Measurements from ENCODE around the gene IL1A.

IL1A gene

DNA sequence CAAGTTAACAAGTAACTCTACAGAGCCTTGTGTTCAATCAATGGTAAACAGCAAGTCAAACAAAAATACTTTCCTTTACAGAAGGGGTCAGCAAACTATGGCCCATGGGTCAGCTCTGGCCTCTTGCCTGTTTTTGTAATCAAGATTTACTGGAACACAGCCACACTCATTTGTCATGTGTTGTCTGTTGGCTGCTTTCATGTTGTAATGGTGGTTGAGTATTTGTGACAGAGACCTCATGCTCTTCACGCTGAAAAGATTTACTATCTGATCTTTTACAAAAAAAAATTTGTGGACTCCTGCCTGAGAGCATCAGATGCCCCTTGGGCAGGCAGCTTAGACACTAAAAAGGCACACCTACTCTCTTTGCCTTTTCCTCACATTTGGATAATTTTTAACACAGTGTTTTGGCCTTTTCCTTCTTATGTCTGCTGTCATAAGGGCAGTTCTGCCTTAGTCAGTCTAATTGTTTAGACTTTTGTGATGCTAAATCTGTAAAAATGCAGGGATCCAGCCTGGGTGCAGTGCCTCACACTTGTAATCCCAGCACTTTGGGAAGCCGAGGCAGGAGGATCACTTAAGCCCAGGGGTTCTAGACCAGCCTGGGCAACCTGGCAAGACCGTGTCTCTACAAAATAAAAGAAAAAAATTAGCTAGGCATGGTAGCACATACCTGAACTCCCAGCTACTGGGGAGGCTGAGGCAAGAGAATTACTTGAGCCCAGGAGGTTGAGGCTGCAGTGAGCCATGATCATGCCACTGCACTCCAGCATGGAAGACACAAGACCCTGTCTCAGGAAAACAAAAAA lies 34.0 kb upstream of the IL1A start:
- no peak for DNase-seq (ENCODE audit: low spot score)

DNA sequence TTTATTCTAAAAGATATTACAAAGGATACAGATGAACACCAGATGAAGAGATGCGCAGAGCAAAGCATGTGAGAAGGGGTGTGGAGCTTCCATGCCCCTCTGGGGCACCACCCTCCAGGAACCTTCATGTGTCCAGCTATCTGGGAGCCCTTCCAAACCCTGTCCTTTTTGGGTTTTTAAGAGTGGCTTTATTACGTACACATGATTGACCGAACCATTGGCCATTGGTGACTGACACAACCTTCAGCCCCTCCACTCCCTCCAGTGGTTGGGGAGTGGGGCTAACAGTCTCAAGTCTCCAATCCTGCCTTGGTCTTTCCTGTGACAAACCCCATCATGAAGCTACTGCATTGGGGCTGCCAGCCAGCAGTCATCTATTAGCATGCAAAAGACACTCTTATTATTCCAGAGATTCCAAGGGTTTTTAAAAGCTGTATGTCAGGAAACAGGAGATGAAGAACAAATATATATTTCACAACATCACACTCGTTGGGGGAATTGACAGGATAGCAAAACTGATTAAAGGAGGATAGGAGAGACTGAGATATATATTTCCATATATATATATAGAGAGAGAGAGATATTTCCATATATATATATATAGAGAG lies 32.9 kb upstream of the IL1A start:
- no peak for DNase-seq (ENCODE audit: low spot score)

DNA sequence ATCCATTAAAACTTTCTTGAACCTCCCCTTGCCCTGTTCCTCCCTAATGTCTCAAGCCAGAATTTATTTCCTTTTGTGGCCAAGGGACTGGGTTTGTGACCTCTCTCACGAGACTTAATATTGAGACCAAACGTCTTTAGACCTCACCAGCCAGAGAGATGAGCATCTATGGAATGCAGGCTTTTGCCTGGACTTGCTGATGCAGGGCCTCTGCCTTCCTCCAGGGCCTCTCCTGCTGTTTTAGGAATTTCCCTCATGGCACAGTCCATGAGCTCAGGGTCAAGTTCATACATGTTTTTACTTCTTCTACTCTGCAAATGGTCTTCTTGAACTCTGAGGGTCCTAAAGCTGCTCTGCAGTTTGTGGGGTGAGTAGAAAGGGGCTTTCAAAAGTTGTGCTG lies 30.0 kb upstream of the IL1A start:
- DNase-seq (ENCODE audit: low spot score) = no peak

DNA sequence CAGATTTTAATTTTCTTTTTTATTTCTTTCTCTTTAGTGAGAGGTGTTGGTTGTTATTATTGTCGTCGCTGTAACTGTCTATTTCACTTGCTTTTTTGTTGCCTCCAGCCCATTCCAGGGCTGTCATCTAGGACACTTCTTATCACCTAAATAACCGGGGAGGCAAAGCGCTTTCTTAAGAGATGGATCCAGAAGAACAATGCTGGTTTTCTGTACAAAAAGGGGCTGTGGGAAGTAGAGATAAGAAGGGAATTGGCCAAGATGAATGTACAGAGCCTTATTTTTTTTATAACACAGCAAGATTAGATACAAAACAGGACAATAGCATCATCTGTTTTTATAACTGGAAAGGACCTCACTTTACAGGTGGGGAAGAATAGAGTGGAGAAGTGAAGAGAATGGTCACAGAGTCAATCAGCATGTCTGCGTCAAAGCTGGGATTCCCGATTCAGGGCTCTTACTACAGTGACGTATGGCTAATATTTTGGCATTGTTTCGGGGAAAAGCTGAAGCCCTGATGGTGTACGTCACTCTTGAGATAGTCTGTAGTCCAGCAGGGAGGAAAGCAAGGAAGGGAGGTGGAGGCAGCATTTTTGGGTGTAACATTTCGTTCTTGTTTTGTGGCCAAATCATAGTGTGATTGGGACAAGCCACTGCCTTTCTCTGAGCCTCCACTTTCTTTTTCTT lies 29.1 kb upstream of the IL1A start:
- DNase-seq (ENCODE audit: low spot score) = no peak

DNA sequence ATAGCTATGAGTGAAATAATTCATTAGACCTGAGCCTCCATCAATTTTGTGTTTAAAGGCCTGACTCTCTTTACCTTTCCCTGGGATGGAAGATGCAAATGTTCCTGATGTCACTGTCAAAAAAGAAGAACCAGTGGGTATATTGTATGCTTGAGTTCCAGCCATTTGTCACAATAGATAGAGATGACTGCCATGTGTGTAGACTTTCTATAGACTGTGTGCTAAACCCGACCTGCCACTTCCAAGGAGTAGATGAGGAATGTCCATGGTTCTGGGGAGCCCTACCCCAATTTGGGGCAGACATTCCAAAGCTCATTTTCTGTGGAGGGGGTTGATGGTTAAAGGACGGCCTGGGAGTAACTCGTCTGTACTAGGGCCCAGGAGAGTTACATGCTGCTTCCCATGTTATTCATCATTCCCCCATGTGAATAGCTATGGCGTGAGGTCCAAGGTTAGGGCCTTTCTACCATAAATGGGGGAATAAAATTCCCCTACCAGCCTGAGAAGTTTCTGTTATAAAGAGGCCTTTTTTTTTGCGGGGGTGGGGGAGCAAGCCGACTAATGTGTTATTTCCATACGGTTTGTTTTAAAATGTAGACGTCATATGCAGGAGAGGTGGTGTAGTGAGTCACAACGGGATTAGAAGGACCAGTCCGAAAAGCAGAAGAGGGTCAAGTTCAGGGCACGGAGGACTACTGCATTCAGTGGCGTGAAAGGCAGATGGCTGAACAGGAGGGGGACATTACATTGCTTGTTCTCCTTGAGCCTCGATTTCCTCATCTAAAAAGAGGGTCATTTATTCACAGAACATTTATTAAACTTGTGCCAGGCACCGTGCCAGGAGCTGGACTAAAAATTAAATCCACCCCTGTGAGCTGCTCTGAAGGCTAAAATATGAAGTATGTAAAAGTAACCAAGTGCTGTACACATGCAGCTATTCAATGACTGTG lies 28.3 kb upstream of the IL1A start:
- no peak for DNase-seq (ENCODE audit: low spot score)

DNA sequence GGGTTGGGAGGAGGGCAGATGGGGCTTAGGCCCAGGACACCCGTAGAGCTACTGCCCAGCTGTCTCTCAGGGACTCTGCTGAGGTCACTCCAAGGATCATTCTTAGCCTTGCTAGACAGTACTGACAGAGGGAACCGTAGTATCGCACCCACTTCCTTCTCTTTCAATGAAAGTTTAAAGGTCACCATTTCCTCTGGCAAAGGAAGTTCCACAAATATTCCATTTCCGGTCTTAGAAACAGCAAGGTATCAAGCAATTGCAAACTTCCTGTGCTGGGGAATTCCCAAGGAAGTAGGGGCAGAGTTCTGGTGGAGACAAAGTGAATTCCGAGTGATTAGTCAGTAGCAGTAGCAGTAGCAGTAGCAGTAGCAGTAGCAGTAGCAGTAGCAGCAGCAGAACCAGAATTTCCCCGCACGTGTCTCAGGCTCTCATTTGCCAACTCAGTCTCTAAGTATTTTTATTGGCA lies 27.6 kb upstream of the IL1A start:
- no peak for DNase-seq (ENCODE audit: low spot score)

DNA sequence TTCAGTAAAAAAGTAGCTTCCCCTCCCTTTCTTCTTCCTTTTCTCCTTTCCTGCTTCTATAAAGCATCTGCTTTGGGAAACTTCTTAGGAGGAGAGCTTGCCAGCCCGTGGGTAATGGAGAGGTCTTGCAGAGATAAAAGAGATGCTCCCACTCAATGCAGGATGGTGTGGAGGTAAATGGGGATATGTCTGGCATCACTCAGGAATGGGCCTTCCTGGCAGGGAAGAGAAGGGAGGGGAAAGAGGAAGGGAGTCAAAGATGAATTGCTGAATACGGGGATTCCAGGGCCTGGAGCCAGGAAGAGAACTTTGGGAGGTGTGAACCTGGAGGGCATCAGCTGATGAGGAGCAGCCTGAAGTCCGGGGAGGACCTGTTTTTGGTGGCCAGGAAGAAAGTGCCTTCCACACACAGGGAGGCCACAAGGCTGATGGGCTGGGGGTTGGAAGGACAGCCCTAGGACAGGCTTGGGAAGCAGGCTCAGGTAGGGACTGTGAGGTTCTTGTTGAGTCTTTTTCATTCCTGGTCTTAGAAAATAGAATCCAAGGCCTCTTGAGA lies 27.1 kb upstream of the IL1A start:
- no peak for DNase-seq (ENCODE audit: low spot score)

DNA sequence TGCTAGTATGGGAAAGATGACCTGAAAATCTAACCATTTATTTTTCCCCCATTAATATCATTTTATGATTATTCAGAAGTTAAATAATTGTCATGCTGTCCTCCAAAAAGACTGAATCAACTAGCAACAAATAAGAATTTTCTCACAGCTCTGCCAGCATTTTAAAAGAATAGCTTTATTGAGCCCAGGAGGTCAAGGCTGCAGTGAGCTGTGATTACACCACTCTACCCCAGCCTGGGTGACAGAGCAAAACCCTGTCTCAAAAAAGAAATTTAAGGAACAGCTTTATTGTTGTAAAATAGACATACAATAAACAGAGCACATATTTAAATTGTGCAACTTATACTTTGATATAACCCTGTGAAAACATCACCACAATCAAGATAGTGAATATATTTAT lies 24.8 kb upstream of the IL1A start:
- DNase-seq (ENCODE audit: low spot score) = no peak

DNA sequence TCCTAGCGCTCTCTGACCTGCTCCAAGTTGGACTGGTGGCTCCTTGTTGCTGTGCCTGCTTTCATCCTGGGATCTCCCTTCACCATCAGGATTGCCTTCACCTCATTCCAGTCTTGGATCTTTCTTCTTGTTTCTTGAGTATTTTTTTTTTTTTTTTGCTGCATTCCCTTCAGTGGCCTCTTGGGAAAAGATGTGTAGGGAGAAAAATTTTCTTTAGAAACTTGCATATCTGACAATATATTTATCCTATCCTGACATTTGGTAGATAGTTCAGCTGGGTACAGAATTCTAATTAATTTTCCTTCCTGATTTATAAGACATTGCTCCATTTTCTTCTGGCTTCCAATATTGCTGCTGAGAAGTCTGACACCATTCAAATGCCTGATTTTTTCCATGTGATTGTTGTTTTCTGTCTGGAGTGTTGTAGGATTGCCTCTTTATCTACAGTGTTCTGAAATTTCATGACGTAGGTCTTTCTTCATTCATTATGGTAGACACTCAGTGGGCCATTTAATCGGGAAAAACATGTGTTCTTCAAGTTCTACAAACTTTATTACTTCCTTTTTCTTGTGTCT lies 23.0 kb upstream of the IL1A start:
- DNase-seq (ENCODE audit: low spot score) = no peak

DNA sequence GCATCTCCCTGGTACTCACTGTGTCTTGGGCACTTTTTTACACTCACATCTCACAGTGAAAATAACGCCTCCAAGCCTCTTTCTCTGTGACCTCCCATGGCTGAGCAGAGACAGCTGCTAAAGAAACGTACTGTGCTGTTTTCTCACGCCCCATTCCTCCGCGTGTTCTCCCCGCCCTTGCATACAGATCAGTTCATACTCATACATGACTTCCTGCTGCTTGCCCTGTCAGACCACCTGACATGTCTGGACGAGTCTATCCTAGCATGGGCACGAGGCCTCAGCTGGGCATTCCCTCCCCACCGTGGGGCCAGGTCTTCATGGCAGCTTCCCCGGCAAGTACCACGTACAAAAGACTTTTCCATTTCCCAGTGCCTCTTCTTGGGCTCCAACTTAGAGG lies 21.2 kb upstream of the IL1A start:
- DNase-seq (ENCODE audit: low spot score) = no peak

DNA sequence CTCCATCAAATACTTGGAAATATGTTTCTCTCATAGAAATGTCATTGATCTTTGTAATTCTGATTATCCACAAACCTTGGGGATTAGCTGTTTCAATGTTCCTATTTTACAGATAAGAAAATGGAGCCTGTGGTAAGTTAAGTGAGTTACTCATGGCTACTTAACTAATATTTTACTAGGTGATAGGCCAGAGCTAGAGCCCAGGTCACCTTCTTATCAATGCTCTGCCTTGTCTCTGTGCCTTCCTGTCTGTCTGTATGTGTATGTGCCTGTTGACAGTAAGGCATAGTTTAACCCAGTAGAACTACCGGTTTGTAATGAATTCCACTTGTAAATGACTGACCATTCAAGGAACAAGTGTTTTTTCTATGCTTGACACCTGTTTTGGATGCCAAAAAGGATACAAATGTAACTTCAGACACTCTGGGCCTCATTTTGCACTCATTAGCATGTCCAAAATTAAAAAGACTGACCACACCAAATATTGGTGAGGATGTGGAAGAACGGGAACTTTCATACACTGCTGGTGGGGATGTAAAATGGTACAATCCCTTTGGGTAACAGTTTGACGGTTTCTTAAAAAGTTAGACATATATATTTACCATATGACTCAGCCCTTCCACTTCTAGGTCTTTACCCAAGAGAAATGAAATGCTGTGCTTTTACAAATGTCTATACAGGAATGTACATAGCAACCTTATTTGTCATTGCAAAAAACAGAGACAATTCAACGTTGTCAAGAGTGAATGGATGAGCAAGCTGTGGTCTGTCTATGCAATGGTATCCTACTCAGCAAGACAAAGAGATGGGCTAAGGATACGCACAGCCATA lies 19.6 kb upstream of the IL1A start:
- DNase-seq (ENCODE audit: low spot score) = no peak

DNA sequence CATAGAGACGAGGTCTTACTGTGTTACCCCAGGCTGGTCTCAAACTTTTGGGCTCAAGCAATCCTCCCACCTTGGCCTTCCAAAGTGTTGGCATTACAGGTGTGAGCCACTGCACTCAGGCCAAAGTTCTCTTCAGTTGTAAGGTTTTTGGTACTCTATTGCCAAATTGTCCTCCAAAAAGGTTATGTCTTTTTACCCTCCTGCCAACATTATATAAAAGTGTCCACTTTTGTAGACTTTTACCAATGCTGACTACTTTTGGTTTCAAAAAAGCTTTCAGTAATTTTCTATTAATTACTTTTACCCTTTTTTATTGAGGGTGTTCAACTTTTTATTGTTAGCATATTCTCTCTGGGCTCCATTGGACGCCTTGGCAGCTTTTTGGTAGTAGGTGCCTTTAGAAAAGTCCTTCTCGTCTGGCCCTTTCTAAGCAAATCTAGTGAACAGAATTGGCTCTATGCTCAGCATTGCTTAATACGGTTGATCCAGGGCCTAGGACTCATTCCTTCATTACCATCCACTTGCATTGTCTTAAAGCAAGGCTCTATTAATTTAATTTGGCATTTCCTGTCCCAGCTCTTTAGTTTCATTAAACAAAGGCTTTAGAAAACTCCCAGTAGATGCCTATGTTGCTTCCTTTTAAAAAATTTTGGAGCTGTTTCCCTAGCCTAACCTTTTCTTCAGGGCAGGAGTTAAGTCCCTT lies 16.7 kb upstream of the IL1A start:
- DNase-seq (ENCODE audit: low spot score) = no peak

DNA sequence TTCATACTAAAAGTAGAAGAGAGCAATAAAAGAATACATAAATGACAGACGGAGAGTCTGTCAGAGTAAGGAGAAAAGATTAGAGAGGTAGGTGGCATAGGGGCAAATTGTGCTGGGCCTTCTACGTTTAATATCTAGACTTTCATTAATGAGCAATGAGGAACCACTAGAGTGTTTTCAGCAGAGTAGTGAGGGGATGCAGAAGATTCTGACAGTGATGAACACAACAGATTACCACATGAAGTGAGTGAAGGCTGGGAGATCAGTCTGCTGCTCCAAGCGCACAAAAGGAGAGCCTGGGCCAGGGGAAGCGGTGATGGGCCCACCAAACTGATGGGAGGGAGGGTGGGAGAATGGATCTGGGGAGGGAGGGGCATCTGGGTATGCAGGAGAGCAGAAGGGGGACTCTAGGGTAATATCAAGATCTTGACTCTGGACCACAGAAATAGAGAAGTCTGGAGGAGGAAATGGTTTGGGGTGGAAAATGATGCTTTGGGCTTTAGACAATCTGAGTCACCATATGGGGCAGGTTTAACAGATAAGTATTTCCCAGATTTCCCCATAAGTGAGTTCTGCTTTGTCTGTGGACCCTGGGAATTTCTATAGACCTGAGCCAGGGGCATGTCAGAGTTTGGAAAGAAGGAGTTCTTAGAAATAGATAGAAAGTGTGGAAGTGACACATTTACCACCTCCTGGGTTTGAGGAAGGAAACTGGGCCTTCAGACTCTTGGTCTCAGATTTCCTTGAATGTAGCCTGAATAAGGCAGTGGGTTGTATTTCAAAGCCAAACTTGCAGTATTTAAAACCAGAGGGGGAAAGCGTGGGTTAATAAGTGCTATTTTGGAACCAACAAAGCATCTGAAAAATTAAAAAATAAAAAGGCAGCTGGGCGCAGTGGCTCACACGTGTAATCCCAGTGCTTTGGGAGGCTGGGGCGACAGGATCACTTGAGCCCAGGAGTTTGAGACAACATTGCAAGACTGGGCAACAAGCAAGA lies 15.0 kb upstream of the IL1A start:
- no peak for DNase-seq (ENCODE audit: low spot score)

DNA sequence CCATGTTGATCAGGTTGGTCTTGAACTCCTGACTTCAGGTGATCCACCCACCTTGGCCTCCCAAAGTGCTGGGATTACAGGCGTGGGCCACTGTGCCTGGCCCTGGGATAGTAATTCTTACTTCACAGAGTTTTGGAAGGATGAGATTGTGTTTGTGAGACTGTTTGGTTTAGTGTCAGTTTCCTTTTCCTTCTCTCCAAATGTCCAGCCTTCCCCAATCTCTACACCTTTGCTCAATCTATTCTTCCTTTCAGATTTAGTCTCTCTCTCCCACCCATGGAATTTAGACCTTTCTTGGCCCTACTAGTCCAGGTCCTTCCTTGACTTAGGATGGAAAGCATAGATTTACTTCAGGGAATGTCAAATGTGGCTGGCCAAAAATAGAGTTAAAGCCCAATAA lies 12.2 kb upstream of the IL1A start:
- no peak for DNase-seq (ENCODE audit: low spot score)

DNA sequence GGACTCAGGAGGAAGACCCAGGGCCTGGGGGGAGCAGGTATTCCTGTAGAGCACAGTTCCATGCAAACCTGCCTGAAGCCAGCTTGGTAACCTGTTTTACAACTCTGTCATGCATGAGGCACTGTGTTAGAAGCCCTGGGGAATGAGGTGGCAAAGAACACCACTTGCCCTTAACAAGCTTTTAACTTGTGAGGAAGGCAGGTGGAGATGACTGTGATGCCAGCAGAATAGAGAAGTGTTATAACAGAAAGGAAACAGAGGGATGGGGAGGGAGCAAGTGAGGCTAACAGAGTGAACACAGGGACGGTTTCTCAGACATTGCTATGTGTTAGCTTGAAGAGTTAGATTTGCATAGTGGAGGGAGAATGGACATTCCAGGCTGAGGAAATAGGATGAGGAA lies 11.5 kb upstream of the IL1A start:
- DNase-seq (ENCODE audit: low spot score) = no peak

DNA sequence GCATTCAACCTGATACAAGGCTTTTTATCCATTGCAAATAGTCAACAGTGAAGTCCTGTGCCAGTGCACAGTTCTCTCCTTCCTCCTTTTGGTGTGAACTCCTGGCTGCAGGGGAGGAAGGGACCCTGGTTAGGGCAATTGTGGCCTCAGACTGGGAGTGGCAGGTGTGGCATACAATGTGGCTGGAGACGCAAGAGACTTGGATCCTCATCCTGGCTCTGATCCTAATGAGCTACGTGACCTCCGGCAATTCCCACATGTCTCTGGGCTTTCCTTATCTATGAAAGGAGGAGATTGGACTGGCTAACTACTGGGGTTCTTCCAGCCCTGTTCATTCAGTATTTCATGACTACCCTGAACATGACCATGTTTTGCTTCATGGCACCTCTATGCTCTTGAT lies 10.5 kb upstream of the IL1A start:
- DNase-seq (ENCODE audit: low spot score) = no peak

DNA sequence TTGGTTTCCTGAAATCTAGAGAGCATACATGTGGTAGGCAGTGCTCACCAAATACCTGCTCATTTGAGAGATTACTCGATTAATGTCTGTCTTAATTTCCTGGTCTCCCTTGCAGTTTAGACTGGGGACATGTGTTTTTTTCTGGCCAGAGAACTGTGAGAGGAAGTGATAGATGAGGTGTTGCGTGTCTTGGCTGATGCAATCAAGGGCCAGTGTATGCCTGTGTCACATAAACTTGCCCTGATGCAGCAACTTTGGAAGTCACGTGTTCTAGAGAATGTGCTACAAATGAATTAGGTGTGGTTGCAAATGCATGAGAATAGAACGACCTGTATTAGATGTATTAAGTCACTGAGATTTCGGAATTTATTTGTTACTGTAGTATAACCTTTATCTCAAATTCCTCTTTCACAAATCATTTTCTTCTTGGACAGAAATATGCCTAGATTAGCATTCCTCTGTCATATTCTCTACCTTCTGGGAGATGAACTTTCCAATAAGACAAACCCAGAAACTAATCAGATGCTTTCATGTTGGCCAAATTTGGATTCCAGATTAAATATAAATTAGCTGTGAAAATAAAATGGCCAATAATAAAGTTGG lies 9.9 kb upstream of the IL1A start:
- DNase-seq (ENCODE audit: low spot score) = no peak

DNA sequence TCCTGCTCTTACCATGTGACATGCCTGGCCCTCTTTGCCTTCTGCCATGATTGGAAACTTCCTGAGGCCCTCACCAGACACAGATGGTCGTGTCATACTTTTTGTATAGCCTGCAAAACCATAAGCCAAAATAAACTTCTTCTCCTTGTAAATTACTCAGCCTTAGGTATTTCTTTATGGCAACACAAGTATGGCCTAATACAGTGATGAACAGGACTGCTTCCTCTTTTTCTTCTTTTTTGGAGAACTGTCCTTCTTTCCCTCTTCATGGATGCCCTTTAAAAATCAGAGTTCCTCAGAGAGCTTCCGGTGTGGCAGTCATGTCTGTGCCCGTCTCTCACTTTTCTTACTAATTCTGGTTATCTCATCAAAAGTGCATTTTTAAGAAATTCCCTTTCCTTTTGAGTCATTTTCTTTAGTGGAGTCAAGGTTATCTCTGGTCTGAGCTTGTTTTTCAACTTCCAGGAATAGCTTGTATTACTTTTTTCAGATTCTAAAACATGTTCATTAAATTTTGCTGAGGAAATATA lies 9.2 kb upstream of the IL1A start:
- DNase-seq (ENCODE audit: low spot score) = no peak
